ENCODE results near the gene DNAJB4. TPM values are rescaled to one million over a fixed set of nuclear protein-coding genes. Genes with fewer than 3 reads are reported as not detected.
A peak's percentile ranks its signal among the peaks of the same experiment; 100 is the strongest.
"Not testable (repeated sequence)": the region's sequence is repeated elsewhere in the genome, so short reads cannot be mapped to it uniquely, and the experiment has no call there.

DNAJB4 gene
- total RNA-seq, 2 donors from 2014 or later = 78.6 to 105 TPM

DNA sequence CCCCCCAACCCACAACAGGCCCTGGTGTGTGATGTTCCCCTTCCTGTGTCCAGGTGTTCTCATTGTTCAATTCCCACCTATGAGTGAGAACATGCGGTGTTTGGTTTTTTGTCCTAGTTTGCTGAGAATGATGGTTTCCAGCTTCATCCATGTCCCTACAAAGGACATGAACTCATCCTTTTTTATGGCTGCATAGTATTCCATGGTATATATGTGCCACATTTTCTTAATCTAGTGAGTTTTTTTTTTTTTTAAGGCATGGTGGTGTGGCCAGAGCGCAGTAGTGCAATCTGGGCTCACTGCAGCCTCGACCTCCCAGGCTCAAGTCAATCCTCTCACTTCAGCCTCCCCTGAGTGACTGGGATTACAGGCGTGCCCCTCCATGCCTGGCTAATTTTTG lies 16.4 kb downstream of the DNAJB4 start:
- DNase-seq; ATAC-seq; intact Hi-C loops (cut with DNase I): not testable (repeated sequence)

DNA sequence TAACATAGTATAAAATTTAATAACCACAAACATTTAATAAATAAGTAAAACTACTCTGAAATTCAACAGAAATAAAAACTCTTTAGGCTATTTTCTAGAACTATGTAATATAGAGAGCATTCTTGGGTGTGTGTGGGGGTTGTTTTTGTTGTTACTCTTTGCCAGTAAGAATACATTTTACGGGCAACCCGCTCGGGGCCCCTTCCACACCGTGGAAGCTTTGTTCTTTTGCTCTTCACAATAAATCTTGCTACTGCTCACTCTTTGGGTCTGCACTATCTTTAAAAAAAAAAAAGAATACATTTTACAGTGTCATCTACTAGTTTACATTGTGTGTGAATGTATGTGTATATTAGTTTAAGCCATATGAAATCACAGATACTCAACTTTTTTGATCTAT lies 25.1 kb downstream of the DNAJB4 start:
- no peak for ATAC-seq
- intact Hi-C loops (cut with DNase I) = no loop called here

DNA sequence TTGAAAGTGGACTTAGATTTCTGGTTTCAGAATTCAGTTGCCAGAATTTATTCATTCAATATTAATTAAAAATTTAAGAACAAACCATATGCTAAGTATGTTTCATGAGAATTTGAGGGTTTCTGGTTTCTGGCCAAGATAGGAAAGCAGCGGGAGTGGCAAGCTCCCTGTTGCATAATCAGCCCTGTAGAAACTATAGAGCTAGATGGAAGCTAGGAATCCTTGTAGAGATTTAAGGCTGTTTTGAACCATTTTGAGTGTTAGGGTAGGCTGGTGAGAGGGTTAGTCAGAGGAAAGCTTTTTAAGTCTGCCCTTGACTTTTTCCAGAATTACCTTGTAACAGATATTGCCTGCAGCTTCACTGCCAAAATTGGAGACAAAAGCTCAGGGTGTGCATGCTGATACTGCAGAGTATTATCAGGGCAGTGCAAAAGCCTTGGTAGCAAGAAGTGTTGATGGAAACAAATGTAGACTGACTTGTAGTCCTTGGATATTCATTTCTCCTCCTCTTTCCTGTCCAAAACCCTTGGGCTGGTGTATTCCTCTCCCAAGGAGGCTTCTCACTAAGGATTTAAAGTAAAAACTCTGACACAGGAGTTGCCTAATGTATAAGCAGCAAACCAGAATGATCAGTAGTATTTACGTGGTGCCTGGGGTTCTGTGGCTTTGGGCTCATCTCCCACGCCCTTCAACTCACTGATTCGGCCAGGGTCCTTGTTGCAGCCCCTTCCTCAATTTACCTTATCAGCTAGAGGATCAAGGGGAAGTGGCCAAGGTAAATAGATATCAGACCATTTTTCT lies 28.5 kb downstream of the DNAJB4 start:
- ATAC-seq (peak; percentile 30 to 59), DNase-seq (no peak)
- intact Hi-C loops (cut with DNase I) = no loop called here

More for the DNA sequence above, 25.1 kb downstream of the DNAJB4 start:
- no peak for DNase-seq

DNA sequence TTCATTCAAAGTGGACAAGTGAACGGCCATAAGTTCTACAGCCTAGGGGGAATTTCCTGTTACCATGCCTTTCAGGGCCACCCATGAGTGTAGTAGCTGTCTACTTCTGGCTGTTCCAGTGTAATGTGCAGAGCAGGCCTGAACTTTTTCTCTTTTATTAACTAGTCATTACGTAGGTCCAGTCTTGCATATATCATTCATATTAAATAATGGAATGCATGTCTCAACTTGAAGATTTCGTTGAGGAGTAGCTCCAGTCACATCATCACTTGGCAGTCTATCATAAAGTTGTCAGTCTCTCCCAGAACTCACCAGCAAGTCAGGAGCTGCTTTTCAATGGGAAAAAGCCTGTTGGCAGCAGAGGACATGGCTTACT lies 29.0 kb downstream of the DNAJB4 start:
- intact Hi-C loops (cut with DNase I) = no loop called here
- DNase-seq (no peak), ATAC-seq (no peak)

DNA sequence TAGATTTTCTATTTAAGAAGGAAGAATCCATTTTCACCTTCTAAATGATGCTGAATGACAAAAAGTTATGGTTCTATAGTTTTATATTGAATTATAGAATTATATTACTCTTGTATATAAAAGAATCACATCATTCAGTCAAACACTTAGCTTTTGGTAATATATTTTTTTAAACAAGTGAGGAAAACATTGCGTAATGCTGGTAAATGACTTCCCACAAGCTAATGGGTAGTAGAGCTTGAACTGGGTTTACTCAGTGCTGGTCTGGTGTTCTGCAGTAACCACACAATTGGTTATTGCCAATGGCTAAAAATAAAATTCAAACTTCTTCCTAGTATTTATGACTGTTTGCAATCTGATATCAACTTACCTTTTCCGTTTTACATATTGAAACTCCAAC lies 30.4 kb downstream of the DNAJB4 start:
- DNase-seq = no peak
- no peak for ATAC-seq
- intact Hi-C loops (cut with DNase I) = no loop called here

DNA sequence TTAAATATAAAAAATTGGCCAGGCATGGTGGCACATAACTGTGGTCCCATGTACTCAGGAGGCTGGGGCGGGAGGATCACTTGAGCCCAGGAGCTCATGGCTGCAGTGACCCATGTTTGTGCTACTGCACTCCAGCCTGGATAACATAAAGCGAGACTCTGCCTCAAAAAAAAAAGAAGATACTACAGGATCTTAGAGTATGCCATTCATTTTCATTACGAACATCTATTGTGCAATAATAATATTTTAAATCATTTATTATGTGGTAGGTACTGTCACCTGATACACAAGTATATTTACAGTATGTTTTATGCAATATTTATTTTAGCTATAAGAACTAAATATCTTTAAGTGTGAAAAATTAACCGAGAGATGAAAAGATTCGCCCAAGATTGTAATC lies 31.7 kb downstream of the DNAJB4 start:
- intact Hi-C loops (cut with DNase I) = no loop called here
- ATAC-seq (no peak), DNase-seq (no peak)

DNA sequence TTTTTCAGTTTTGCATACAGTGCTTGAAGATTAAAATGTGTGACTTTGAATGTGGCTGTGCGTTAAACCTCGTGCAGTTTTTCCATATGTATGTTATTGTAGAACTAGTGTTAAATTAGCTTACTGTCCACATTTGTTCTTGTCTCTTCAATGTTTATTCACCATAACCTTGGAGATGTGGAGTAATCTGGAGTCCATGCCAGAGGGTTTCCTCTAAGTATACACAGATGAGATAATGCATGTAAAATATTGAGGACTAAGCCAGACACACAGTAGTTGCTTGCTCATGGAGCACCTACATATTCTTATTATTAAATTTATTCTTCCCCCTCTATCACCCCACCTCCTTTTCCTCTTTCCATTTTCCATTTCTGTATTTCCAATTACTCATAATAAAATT lies 33.3 kb downstream of the DNAJB4 start:
- intact Hi-C loops (cut with DNase I) = no loop called here
- DNase-seq (no peak), ATAC-seq (no peak)

DNA sequence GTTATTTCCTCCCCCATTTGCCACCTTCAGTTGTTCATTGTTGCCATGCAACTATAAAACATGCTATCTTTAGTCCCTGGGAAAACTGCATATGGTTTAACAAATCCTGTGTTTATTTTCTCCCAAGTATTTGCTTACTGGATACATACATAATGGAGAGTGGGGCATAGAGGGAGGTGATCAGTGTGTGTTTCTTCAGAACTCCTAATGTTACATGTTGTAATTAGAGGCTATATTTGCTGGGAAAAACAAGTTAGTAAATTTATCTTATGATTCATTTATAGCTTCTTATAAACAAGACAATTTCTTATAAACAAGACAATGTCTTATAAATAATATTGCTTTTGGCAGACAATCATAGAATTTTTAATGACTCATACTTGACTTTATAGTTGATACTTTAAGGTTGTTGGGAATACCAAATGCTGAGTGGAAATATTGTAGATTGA lies 33.8 kb downstream of the DNAJB4 start:
- ATAC-seq = no peak
- DNase-seq = no peak
- intact Hi-C loops (cut with DNase I) = no loop called here

DNA sequence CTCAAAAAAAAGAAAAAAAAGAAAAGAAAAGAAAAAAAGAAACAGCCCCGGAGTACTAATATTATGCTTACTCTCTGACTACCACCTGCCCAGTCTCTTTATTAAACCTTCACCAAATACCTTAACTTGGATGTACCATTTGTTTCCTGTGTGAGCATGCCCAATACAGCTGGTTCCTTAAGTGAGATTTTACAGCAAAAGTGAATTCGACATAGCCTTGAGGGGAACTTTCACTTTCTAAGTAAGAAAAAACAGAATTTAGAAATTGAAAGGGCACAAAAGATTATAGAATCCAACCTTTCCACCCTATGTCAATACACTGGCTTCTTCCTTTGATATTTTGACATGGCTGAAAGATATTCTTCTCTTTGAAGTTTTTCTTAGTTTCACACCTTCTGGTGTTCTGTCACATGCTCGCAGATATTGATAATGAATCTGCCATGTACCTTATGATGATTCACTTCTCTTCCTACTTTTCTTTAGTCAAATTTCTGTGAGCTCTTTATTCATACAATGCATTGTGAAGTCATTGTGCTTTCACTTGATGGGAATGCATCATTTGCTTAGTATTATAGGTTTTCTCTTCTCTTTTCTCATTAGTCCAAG lies 35.8 kb downstream of the DNAJB4 start:
- DNase-seq (no peak), ATAC-seq (no peak)
- intact Hi-C loops (cut with DNase I) = no loop called here

DNA sequence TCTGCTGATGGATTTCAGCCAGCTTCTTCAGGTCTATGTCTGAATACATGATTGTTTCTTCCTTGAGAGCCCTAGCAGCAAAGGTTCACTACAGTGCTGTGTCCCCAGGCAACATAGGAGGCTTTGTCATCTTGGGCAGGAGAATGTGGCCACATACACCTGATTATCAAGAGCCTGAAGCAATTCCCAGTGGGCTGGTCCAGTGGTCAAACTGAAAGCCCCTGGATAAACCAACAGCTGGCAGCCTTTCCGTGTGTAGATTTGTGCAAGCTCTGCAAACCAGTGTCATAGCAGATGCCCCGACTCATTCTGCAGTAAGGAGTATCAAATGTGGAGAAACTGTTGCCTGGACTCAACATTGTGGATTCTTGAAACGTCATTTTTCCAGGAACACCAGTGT lies 38.7 kb downstream of the DNAJB4 start:
- DNase-seq = no peak
- intact Hi-C loops (cut with DNase I) = no loop called here
- ATAC-seq = no peak

DNA sequence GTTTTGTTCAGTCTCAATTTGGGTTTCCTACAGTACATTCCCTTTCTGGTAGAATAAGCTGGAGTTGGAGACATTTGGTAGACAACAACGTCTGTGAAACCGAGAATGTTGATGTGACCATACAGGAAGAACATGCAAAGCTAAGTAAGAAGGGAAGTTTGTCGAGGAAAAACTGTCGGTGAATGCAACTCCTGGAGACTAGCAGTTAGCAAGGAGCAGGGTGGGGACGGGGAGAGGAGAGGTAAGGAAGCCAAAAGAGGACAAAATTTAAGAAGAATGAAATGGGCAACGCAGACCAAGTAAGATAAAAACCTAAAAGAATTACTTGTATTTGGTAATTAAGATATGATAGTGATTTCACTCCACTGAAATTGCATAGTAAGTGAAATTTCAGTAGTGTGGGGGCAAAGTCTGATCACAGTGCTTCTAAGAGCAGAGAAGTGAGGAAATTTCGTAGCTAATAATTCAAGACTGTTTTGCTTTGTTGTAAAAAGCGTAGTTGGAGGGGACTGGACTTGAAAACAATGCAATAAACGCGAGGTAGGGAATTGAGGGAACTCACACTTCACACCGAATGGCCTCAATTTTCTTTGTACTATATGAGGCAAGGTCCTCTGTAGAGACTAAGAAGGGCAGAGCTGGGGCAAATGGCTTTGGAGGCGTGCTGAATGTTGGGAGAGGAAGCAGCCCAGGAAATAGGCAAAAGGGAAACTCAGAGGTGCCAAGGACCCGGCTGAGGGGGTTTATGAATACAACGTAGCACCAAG lies 40.2 kb downstream of the DNAJB4 start:
- DNase-seq = no peak
- intact Hi-C loops (cut with DNase I) = loop anchor here in 1 of 2 donors (5.0 kb wide), 2 partner anchors 57 to 68 kb away; partner anchors contain the start of gene FUBP1
- peak in 1 of 2 donors; percentile 21 for ATAC-seq

DNA sequence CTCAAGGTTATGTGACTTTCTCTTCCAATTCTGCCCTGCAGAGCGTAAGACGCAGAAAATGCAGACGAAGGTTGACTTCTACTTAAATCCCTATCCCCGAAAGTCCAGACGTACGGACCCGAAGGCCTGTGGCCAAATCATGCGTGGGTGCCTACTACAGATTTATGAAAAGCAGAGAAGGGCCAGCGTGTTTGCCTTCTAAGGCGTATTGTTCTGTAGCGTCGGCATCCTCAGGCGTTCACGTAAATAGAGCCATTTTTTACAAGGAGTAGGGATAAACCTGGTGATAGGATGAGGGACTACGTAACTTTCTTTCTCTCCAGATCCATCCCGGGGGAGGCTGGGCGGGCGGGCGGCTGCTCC lies 40.8 kb downstream of the DNAJB4 start:
- intact Hi-C loops (cut with DNase I) = loop anchor here in 1 of 2 donors (5.0 kb wide), 2 partner anchors 57 to 68 kb away; partner anchors contain the start of gene FUBP1
- DNase-seq (no peak), ATAC-seq (peak in 1 of 2 donors; percentile 47)

DNA sequence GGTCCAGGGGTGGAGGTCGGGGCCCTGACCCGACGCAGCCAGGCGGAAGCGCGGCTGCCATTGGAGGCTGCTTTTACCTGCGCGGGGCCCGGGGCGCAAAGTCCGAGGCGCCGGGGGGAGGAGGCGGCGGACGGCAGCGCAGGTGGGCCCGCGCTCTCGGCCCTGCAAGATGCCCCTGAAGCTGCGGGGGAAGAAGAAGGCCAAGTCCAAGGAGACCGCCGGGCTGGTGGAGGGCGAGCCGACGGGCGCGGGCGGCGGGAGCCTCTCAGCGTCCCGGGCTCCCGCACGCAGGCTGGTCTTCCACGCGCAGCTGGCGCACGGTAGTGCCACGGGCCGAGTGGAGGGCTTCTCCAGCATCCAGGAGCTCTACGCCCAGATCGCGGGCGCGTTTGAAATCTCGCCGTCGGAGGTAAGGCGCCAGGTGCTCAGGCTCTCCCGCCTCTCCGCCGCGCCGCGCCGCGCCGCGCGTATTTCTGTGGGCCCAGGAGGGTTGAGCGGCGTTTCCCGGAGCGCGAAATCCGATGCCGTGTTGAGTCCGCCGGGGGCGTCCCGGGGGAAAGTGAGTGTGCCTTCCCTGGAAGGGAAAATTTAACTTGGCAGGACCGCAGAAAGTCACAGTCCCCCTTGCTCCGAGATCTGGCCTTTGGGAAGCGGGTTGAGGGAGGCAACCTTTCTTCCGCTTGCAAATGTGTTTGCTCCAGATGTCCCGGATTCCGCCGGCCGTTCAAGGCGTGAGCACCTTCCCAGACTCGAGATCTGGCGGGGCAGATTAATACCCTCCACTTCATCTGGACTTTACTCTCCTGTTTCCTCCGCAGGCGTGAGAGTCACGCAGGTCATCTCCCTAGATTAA lies 41.4 kb downstream of the DNAJB4 start, which contains the start of gene GIPC2:
Gene GIPC2 (plus strand): TSS at position 41 of the 853 bp plus-strand sequence. CDS start 129 bp downstream, at position 170.
- DNase-seq = peak; percentile 46

DNA sequence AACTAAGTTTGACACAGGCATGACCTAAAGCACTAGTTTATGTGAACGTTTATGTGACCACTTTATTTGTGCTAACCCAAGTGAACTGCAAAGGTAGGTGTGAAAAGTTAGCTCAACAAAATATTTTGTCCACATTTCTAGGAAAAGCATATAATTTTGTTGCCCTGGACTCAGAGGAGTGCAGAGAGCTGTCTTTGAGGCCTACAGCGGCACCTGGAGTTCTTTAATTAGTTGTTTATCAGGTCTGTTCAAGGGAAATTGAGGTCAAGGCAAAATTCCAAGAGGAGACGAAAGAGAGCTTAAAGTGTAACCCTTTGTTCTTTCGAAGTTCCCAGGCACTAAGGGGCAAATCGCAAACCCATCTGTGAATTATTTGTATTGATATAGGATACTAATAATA lies 42.4 kb downstream of the DNAJB4 start:
- DNase-seq (no peak), ATAC-seq (peak; percentile 31 to 44)
- intact Hi-C loops (cut with DNase I) = loop anchor here in 1 of 2 donors (5.0 kb wide), 2 partner anchors 55 to 70 kb away; partner anchors contain the start of gene FUBP1

More for the DNA sequence above, 41.4 kb downstream of the DNAJB4 start, which contains the start of gene GIPC2:
- intact Hi-C loops (cut with DNase I) = loop anchor here in 1 of 2 donors (5.0 kb wide), 2 partner anchors 56 to 69 kb away; partner anchors contain the start of gene FUBP1
- peak; percentile 67 to 82 for ATAC-seq

DNA sequence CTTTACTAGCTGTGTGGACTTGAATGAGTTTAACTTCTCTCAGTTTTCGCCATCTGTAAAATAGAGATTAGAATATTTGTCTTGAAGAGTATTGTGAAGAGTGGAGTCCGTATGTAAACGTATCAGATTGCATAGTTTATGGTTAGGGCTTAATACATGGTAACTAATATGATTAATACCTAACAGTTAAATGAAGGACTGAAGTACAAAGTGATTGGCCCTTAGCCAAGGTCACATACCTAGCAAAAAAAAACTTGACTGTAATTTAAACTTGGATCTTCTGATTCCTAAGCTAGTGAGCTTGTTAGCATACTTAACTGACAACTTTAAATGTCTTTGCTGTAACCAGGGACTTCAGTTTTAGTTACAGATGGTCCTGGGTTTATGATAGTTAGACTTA lies 42.9 kb downstream of the DNAJB4 start:
- intact Hi-C loops (cut with DNase I) = loop anchor here in 1 of 2 donors (5.0 kb wide), 2 partner anchors 55 to 70 kb away; partner anchors contain the start of gene FUBP1
- DNase-seq = no peak
- no peak for ATAC-seq

DNA sequence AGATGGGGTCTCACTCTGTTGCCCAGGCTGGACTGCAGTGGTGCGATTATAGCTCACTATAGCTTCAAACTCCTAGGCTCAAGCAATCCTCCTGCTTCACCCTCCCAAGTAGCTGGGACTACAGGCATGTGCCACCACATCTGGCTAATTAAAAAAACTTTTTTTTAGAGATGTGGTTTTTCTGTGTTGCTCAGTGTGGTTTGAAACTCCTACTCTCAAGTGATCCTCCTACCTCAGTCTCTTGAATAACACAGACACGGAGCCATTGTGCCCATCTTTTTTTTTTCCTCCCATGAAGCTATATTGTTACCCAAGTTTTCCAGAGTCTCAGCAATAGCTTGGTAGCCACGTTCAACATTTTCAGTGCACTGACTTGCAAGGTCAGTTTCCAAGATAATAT lies 43.7 kb downstream of the DNAJB4 start:
- intact Hi-C loops (cut with DNase I) = loop anchor here in 1 of 2 donors (5.0 kb wide), 2 partner anchors 54 to 71 kb away; partner anchors contain the start of gene FUBP1
- ATAC-seq = no peak
- DNase-seq = no peak

DNA sequence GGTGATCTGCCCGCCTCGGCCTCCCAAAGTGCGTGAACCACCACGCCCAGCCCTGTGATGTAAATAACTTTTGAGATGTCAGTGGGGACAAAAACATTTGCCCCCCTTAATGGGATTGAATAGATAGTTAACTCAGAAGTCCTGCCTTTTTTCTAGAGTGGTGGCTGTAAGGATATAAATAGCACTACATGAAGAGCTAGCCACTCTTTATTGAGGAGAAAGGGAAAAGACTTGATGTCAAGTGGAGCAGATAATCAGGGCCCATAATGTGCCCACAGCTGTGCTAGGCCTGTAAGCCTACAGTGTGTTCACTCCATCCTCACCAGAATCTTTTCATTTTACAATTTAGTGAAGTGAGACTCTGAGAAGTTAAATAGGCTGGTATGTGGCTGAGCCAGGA lies 44.7 kb downstream of the DNAJB4 start:
- intact Hi-C loops (cut with DNase I) = loop anchor here in 1 of 2 donors (5.0 kb wide), 2 partner anchors 53 to 72 kb away; partner anchors contain the start of gene FUBP1
- no peak for ATAC-seq
- no peak for DNase-seq

DNA sequence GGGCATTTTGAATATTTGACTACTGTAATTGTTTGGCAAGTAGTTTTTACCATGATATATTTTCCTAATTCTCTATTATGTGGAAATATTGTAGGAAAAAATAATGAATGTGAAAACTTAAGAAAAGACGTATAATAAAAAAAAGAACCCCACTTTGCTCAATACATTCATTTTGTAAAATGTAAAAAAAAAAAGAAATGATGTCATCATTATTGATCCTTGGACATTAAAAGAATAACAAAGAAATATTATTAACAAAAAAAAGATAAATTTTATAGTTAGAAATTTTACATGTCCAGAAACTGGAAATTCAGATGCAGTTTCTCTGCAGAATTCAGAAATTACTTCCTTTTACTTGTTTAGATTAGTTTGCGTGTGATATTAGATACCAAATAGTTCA lies 46.3 kb downstream of the DNAJB4 start:
- ATAC-seq = no peak
- intact Hi-C loops (cut with DNase I) = no loop called here
- no peak for DNase-seq
